Uterus (tissue), 4 donors: ENCODE measurements around the gene ZNF202. TPM values are rescaled to one million over a fixed set of nuclear protein-coding genes. Genes with fewer than 3 reads are reported as not detected.
"Not testable (repeated sequence)": the region's sequence is repeated elsewhere in the genome, so short reads cannot be mapped to it uniquely, and the experiment has no call there.

Source experiments
- DNase-seq, 2 donors: peaks; one replicate each; pipeline ENCODE4 v3.0.0-alpha.2; 2019 to 2020
- H3K27ac ChIP-seq, 2 donors: fragments of 200-600 bp; sonication (generic); 1 replicate in 1 of 2; 2 replicates in 1 of 2; pipeline ENCODE4 v1.5.1; 2016 to 2018
- H3K27me3 ChIP-seq, 2 donors: fragments of 200-600 bp; sonication (generic); one replicate each; pipeline ENCODE4 v1.5.1; 2018 to 2019; ENCODE audit warnings: control low read depth in 1 of 2
- H3K36me3 ChIP-seq, 2 donors: fragments of 200-600 bp; sonication (generic); one replicate each; pipeline ENCODE4 v1.5.1; 2019; ENCODE audit warnings: control low read depth in 1 of 2
- H3K4me1 ChIP-seq, 2 donors: fragments of 200-600 bp; sonication (generic); one replicate each; pipeline ENCODE4 v1.5.1; 2018 to 2019; ENCODE audit warnings: control low read depth in 1 of 2
- H3K4me3 ChIP-seq, 2 donors: fragments of 200-600 bp; sonication (generic); 1 replicate in 1 of 2; 2 replicates in 1 of 2; pipeline ENCODE4 v1.5.1; 2018 to 2019; ENCODE audit warnings: mild to moderate bottlenecking in 1 of 2
- H3K9me3 ChIP-seq, 2 donors: fragments of 200-600 bp; sonication (generic); one replicate each; pipeline ENCODE4 v1.5.1; 2019; ENCODE audit warnings: control low read depth in 1 of 2
- POLR2A ChIP-seq, 2 donors: fragments of 450-650 bp; IDR thresholded peaks; one replicate each; pipeline ENCODE4 v1.6.1; 2016; ENCODE audit warnings: antibody characterized with exemption in 2 of 2, mild to moderate bottlenecking in 1 of 2, moderate library complexity in 1 of 2
- intact Hi-C: fragments of 100-400 bp; cut with DNase I; formaldehyde crosslinking; loops from one replicate; pipeline ENCODE4 v1.15.1; 2023; ENCODE audit warnings: low total_unique reads
- total RNA-seq, 4 donors: library from RNA; depleted of rRNA in 3 of 4; stranded (reverse); fragments of >200 nt in 3 of 4; gene quantifications; one replicate each; pipeline versions ENCODE4 v1.1.0 to v1.2.4, GENCODE V29; 2014 to 2023
- TF ChIP-seq, protein P1 (sequence below), 4 experiments: fragments of 200-600 bp in 2 of 4; fragments of 450-650 bp in 2 of 4; sonication (generic) in 2 of 4; IDR thresholded peaks; one replicate each; pipeline ENCODE4 v1.5.1; 2016 to 2019; ENCODE audit warnings: antibody characterized with exemption in 4 of 4, mild to moderate bottlenecking in 2 of 4, moderate library complexity in 1 of 4
- donor health status: DM: yes; HTN: yes; CAD: no.

ZNF202 gene
- total RNA-seq, 4 donors from 2014 or later = 0.77 to 23.3 (median 12.7) TPM

- H3K4me1 ChIP-seq = no peaks in the 10 kb centered on the region
- no peaks in the 10 kb centered on the region for H3K9me3 ChIP-seq
- intact Hi-C loops = no loop called here
- no peaks in the 10 kb centered on the region for H3K36me3 ChIP-seq
- no peaks in the 10 kb centered on the region for H3K27me3 ChIP-seq
- TF ChIP-seq, protein P1, sequence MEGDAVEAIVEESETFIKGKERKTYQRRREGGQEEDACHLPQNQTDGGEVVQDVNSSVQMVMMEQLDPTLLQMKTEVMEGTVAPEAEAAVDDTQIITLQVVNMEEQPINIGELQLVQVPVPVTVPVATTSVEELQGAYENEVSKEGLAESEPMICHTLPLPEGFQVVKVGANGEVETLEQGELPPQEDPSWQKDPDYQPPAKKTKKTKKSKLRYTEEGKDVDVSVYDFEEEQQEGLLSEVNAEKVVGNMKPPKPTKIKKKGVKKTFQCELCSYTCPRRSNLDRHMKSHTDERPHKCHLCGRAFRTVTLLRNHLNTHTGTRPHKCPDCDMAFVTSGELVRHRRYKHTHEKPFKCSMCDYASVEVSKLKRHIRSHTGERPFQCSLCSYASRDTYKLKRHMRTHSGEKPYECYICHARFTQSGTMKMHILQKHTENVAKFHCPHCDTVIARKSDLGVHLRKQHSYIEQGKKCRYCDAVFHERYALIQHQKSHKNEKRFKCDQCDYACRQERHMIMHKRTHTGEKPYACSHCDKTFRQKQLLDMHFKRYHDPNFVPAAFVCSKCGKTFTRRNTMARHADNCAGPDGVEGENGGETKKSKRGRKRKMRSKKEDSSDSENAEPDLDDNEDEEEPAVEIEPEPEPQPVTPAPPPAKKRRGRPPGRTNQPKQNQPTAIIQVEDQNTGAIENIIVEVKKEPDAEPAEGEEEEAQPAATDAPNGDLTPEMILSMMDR (IDR thresholded peaks at IDR 0.05) = no peak
- TF ChIP-seq POLR2A (IDR thresholded peaks at IDR 0.05) = no peak
- no peak for DNase-seq
- no peak overlapping the region for H3K27ac ChIP-seq
- no peak overlapping the region for H3K4me3 ChIP-seq
Measured at GRCh38 chr11:123718063-123718462, 23.4 kb downstream of the ZNF202 start.

- H3K27ac ChIP-seq, DNase-seq, H3K4me1 ChIP-seq, H3K36me3 ChIP-seq, H3K4me3 ChIP-seq, intact Hi-C loops, H3K9me3 ChIP-seq, H3K27me3 ChIP-seq: not testable (repeated sequence)
Measured at GRCh38 chr11:123712627-123713026, 28.8 kb downstream of the ZNF202 start.

DNA sequence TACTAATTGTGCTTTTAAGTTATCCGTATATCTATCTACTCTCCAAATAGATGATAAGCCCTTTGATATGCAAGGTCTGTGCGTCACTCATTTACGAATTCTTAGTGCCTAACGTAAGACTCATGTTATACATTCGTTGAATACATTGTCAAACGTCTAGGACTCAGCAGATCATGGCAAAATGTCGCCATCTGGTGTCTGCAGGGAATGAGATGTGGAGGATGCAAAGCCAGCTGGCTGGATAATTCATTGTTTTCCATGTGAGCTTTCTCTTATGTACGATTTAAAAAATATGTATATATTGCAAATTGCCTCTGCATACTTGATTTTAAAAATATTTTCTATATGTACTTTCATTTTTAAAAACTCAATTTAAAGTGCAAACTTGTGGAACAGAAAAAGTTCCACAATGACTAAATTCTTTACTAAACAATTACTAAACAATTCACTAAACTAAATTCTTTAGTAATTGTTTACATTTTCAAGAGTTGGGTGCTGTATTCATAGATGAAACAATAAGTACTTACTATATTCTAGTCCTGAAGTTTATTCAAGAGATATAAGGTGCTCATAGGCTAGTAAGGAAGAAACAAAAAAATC, 33.8 kb downstream of the ZNF202 start:
- no peaks in the 10 kb centered on the region for H3K27me3 ChIP-seq
- TF ChIP-seq, protein P1 (IDR thresholded peaks at IDR 0.05) = peak; percentile 59 to 70 (median 64)
- no peak for TF ChIP-seq POLR2A (IDR thresholded peaks at IDR 0.05)
- H3K9me3 ChIP-seq = no peaks in the 10 kb centered on the region
- no peak overlapping the region for H3K27ac ChIP-seq
- no peak overlapping the region for H3K4me3 ChIP-seq
- intact Hi-C loops = no loop called here
- no peaks in the 10 kb centered on the region for H3K36me3 ChIP-seq
- no peaks in the 10 kb centered on the region for H3K4me1 ChIP-seq
- peak; percentile 31 to 38 for DNase-seq

- Histone ChIP-seq H3K27me3 (no peaks in the 10 kb centered on the region), H3K9me3 (no peaks in the 10 kb centered on the region), H3K4me1 (no peaks in the 10 kb centered on the region), H3K36me3 (no peaks in the 10 kb centered on the region), H3K27ac (no peak overlapping the region), H3K4me3 (no peak overlapping the region)
- no peak for DNase-seq
- intact Hi-C loops = no loop called here
- TF ChIP-seq POLR2A (IDR thresholded peaks at IDR 0.05) = no peak
- TF ChIP-seq, protein P1 (IDR thresholded peaks at IDR 0.05) = no peak
Measured at GRCh38 chr11:123707206-123707605, 34.3 kb downstream of the ZNF202 start.

DNA sequence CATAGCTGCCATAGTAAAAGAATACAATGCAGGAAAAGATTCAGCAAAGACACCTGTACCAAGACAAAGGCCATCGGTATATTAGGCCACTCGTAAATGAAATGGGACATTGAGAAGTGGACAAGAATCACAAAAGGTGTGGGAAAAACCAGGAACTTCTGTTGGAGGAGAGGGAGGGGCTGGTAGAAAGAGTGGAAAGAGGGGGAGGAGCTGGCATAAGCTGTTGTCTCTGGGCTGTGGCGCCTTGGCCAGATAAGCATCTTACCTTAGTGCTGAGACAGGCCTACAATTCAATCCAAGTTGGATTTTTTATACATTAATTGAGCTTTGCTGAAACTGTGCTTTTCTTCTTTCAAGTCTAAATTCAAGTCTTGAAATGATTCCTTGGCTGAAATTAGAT, 37.1 kb downstream of the ZNF202 start:
- Histone ChIP-seq H3K9me3 (no peaks in the 10 kb centered on the region), H3K27me3 (no peaks in the 10 kb centered on the region), H3K4me1 (no peaks in the 10 kb centered on the region), H3K27ac (no peak overlapping the region), H3K4me3 (no peak overlapping the region), H3K36me3 (no peaks in the 10 kb centered on the region)
- TF ChIP-seq, protein P1 (IDR thresholded peaks at IDR 0.05) = no peak
- TF ChIP-seq POLR2A (IDR thresholded peaks at IDR 0.05) = no peak
- no peak for DNase-seq
- intact Hi-C loops = no loop called here

DNA sequence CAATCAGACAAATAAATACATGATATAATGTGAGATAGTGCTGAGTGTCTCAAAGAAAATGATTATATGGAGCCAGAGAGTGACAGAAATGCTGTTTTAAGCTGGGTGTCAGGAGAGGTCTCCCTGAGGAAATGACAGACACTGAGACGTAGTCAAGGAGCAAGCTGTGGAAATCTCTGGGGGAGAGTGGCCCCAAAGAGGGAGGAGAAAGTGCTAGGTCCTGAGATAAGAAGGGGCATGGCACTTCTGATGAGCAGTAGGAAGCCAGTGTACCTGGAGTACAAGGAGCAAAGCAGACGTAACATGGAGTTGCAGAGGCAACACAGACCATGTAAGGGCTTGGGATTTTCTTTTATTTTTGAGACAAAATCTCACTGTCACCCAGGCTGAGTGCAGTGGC, 38.8 kb downstream of the ZNF202 start:
- Histone ChIP-seq H3K4me1 (no peaks in the 10 kb centered on the region), H3K9me3 (no peaks in the 10 kb centered on the region), H3K4me3 (no peak overlapping the region), H3K27me3 (no peaks in the 10 kb centered on the region), H3K27ac (no peak overlapping the region), H3K36me3 (no peaks in the 10 kb centered on the region)
- DNase-seq = no peak
- intact Hi-C loops = no loop called here
- TF ChIP-seq POLR2A (IDR thresholded peaks at IDR 0.05) = no peak
- TF ChIP-seq, protein P1 (IDR thresholded peaks at IDR 0.05) = no peak
